Epithelial cell of esophagus (primary cell): ENCODE results near the gene ZNF74.
"Not testable (repeated sequence)": the region's sequence is repeated elsewhere in the genome, so short reads cannot be mapped to it uniquely, and the experiment has no call there.

ENCODE experiments used
- DNase-seq: peaks from one replicate; pipeline ENCODE4 v3.0.0; 2010; ENCODE audit warnings: low read depth
- H3K4me3 ChIP-seq: 2 replicates; pipeline ENCODE4 v1.5.1; 2011; ENCODE audit warnings: mild to moderate bottlenecking, low read length, control low read depth
- TF ChIP-seq, protein P1 (sequence below): IDR thresholded peaks from 2 replicates; pipeline ENCODE4 v1.5.1; 2011; ENCODE audit warnings: low read depth, mild to moderate bottlenecking, low read length, control low read depth, inconsistent platforms; ENCODE audit not compliant: insufficient read depth; ENCODE audit errors: missing control alignments

The ZNF74 gene

GRCh38 chr22:20413217-20414058 lies 19.5 kb downstream of the ZNF74 start:
- DNase-seq, result no peak
- TF ChIP-seq, protein P1, sequence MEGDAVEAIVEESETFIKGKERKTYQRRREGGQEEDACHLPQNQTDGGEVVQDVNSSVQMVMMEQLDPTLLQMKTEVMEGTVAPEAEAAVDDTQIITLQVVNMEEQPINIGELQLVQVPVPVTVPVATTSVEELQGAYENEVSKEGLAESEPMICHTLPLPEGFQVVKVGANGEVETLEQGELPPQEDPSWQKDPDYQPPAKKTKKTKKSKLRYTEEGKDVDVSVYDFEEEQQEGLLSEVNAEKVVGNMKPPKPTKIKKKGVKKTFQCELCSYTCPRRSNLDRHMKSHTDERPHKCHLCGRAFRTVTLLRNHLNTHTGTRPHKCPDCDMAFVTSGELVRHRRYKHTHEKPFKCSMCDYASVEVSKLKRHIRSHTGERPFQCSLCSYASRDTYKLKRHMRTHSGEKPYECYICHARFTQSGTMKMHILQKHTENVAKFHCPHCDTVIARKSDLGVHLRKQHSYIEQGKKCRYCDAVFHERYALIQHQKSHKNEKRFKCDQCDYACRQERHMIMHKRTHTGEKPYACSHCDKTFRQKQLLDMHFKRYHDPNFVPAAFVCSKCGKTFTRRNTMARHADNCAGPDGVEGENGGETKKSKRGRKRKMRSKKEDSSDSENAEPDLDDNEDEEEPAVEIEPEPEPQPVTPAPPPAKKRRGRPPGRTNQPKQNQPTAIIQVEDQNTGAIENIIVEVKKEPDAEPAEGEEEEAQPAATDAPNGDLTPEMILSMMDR, result no peak
- H3K4me3 ChIP-seq, result no peak overlapping the region

DNA sequence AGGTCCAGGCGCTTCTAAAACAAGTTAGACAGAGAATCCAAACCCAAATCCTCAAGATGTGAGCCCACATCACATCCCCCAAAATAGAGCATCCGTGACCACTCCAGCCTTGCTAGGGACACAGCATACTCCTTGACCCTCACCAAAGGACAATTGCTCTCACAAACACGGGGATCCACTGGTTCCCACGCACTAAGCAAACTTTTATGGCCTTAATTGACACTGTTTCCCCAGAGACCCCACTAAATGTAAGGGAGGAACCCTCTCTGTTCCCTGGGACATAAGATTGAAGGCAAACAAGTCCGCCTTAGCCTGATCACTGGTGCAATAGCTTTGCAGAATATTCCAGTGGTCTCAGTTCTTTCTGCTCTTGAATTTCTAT lies 20.1 kb downstream of the ZNF74 start:
- TF ChIP-seq, protein P1, result no peak
- no peak for DNase-seq
- no peak overlapping the region for H3K4me3 ChIP-seq

DNA sequence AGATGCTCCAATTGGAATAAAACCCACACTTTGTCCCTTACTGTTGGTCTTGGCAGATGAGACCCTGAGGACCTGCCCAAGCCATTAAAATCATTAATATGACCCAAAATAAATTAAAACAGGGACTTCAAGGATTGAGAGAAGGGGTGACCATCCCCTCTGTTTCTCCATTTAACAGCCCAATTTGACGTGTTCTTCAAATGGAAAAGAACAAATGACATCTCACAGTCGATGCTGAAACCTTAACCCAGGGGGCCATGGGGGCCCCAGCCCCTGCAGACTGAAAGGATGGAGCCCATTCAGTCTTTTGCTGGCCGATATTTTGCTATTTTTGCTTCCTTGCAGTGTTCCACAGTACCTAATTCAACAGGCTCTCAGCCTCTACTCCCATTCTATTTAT lies 20.5 kb downstream of the ZNF74 start:
- no peak for DNase-seq
- TF ChIP-seq, protein P1, result no peak
- H3K4me3 ChIP-seq, result no peak overlapping the region

GRCh38 chr22:20415241-20415640 lies 21.3 kb downstream of the ZNF74 start:
- DNase-seq, H3K4me3 ChIP-seq: not testable (repeated sequence)

- H3K4me3 ChIP-seq, DNase-seq: not testable (repeated sequence)
These were observed 21.7 kb downstream of the ZNF74 start for GRCh38 chr22:20415699-20416098.

DNA sequence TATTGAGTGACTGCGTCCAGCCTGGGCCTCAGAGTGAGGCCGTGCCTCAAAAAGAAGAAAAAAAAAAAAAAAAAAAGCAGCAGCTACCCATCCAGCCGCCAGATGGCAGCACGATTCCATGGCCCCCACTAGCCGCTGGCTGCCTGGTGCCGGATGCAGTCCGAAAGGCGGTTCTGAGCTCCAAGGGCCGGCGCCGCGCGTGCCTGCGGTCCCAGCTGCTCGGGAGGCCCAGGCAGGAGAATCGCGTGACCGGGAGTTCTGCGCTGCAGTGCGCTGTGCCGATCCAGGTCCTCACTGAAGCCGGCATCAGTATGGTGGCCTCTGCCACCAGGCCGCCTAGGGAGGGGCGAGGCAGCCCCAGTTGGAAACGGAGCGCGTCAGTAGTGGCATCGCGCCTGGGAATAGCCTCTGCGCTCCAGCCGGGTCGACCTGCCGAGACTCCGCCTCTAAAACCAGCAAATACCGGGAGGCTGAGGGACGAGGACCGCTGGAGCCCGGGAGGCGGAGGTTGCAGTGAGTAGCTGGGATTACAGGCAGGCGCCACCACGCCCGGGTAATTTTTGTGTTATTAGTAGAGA lies 24.3 kb downstream of the ZNF74 start:
- DNase-seq, result peak; percentile 71
- TF ChIP-seq, protein P1, result peak; percentile 80
- peak overlapping the region; percentile 31 for H3K4me3 ChIP-seq

DNA sequence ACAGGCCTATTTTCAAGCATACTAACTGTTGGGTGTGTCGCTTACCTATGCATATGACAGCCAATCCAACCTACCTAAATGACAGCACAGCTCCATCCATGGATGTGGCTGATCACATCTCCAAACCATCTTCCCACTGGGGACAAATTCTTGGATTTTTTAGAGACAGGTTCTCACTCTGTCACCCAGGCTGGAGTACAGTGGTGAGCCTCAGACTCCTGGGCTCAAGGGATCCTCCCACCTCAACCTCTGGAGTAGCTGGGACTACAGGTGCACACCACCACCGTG lies 25.7 kb downstream of the ZNF74 start:
- DNase-seq, result no peak
- H3K4me3 ChIP-seq, result no peak overlapping the region
- TF ChIP-seq, protein P1, result no peak

DNA sequence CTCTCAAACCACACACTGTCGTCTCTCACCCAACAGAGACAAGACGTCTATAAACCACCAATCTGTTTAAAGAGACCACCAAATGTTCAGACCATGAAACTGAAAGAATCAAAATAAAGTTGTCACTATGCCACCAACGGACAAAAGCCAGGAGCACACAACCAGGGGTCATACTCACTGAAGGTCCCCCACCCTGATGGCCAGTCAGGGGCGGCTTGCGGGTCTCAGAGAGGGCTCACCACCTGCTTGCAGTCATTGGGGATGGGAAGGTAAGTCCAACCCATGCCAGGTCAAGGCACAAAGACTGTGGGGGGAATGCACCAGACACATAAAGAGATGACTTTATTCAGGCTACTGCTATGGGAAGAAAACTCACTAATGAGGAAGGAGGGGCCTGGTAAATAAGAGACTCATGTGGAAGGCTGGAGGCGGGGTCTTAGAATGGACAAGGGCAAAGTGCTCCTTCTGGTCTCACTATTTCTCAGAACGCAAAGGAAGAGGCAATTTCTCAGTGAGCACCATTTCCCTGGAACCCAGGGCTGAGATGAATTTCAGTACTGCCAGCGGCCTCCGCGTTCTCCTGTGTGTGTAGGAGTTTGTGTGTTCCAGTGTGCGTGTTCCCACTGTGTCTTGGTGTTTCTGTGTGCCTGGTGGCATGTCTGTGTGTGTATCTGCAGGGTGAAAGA lies 26.3 kb downstream of the ZNF74 start:
- DNase-seq, result no peak
- no peak overlapping the region for H3K4me3 ChIP-seq
- TF ChIP-seq, protein P1, result no peak
